SJCRH30 (cell line): ENCODE results near the gene MEGF8. TPM values are rescaled to one million over a fixed set of nuclear protein-coding genes. Genes with fewer than 3 reads are reported as not detected.

Experiments
- DNase-seq, 2 experiments: peaks; one replicate each; pipeline ENCODE4 v3.0.0-alpha.2; 2015 to 2020
- H3K27ac ChIP-seq: fragments of 250-450 bp; sonication (Bioruptor Pico); 2 replicates; pipeline ENCODE4 v1.5.1; 2020; ENCODE audit warnings: mild to moderate bottlenecking, moderate library complexity
- H3K27me3 ChIP-seq: fragments of 250-450 bp; sonication (Bioruptor Pico); 2 replicates; pipeline ENCODE4 v1.5.1; 2020; ENCODE audit warnings: mild to moderate bottlenecking, moderate library complexity
- H3K36me3 ChIP-seq: fragments of 250-450 bp; sonication (Bioruptor Pico); 2 replicates; pipeline ENCODE4 v1.5.1; 2020; ENCODE audit warnings: mild to moderate bottlenecking, moderate library complexity
- H3K4me1 ChIP-seq: fragments of 250-450 bp; sonication (Bioruptor Pico); 2 replicates; pipeline ENCODE4 v1.5.1; 2020; ENCODE audit warnings: mild to moderate bottlenecking, moderate library complexity
- H3K4me3 ChIP-seq: fragments of 250-450 bp; sonication (Bioruptor Pico); 2 replicates; pipeline ENCODE4 v1.5.1; 2020; ENCODE audit warnings: mild to moderate bottlenecking, moderate library complexity
- H3K9me3 ChIP-seq: fragments of 250-450 bp; sonication (Bioruptor Pico); replicated peaks from 2 replicates; pipeline ENCODE4 v1.5.1; 2020; ENCODE audit warnings: mild to moderate bottlenecking, moderate library complexity
- total RNA-seq: library from RNA; depleted of rRNA; stranded (reverse); fragments of >200 nt; shearing (Covaris generic); gene quantifications from 2 replicates; pipeline ENCODE4 v1.2.3, GENCODE V29; 2014

The MEGF8 gene
- total RNA-seq, 1 experiment from 2014 or later = 19.9 TPM

- DNase-seq = no peak
- H3K27ac ChIP-seq = no peak overlapping the region
- no peaks in the 10 kb centered on the region for H3K4me1 ChIP-seq
- no peak overlapping the region for H3K4me3 ChIP-seq
- no peaks in the 10 kb centered on the region for H3K9me3 ChIP-seq
- no peaks in the 10 kb centered on the region for H3K27me3 ChIP-seq
- no peaks in the 10 kb centered on the region; the same call in none of the 2 replicates for H3K36me3 ChIP-seq
Measured at GRCh38 chr19:42361545-42361910, 36.1 kb downstream of the MEGF8 start.

DNA sequence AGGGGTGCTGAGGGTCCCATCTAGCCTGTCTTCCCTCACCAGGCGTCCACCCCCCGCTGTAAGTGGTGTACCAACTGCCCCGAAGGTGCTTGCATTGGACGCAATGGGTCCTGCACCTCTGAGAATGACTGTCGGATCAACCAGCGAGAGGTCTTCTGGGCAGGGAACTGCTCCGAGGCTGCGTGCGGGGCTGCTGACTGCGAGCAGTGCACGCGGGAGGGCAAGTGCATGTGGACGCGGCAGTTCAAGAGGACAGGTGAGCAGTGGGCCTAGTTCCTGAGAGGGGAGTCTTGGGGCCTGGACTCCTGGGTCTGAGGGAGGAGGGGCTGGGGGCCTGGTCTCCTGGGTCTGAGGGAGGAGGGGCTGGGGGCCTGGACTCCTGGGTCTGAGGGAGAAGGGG lies 36.9 kb downstream of the MEGF8 start:
- Histone ChIP-seq H3K9me3 (no peaks in the 10 kb centered on the region), H3K36me3 (no peaks in the 10 kb centered on the region; the same call in none of the 2 replicates), H3K27me3 (no peaks in the 10 kb centered on the region), H3K4me1 (no peaks in the 10 kb centered on the region), H3K27ac (no peak overlapping the region), H3K4me3 (no peak overlapping the region)
- no peak for DNase-seq

DNA sequence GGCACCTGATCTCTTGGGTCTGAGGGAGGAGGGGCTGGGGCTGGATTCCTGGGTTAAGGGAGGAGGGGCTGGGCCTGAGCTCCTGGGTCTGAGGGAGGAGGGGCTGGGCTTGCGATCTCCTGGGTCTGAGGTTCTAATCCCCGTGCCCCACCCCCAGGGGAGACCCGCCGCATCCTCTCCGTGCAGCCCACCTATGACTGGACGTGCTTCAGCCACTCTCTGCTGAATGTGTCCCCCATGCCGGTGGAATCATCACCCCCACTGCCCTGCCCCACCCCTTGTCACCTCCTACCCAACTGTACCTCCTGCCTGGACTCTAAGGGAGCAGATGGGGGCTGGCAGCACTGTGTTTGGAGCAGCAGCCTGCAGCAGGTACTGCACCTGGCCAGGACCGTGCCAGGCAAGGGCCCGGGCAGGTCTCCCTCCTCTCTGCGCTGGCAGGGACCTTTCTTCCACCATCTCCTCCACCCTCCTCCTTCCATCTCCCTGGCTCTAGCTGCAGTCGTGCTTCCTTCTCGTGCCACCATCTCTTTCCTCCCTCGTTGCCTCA lies 37.5 kb downstream of the MEGF8 start:
- DNase-seq = no peak
- Histone ChIP-seq H3K36me3 (no peaks in the 10 kb centered on the region; the same call in none of the 2 replicates), H3K27me3 (no peaks in the 10 kb centered on the region), H3K4me3 (no peak overlapping the region), H3K27ac (no peak overlapping the region), H3K9me3 (no peaks in the 10 kb centered on the region), H3K4me1 (no peaks in the 10 kb centered on the region)

DNA sequence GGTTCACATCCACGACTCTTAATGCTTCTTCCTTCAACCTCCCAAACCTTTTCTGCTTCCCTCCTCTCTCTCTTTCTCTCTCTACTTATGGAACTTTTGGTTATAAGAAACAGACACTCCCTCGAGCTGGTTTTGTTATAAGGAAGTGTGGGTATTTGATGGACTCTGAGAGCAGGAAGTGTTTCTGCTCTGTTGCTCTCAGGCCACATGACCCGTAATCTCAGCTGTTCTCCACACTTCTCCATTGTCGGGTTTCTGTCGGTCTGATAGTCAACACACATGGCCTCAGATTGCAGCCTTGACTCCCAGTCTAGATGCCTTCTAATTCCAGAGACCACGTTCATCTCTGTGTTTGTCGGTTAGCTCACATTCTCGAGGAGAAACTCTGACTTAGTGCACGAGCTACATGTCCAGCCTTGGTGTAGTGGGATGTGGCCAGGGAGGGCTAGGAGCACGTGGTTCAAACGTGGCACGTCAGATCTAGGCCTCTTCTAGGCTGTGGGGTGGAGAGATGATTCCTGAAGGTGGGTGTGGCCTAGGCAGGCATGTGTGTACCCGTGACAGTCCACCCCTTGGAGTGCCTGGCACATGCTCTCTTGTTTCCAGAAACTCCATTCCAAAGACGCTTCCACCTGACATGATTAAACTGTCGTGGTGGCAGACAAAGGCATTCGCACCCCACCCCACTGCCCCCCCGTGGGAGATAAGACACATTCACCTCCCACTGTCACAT lies 38.3 kb downstream of the MEGF8 start:
- no peak for DNase-seq
- Histone ChIP-seq H3K9me3 (no peaks in the 10 kb centered on the region), H3K27ac (no peak overlapping the region), H3K4me3 (no peak overlapping the region), H3K4me1 (no peaks in the 10 kb centered on the region), H3K27me3 (no peaks in the 10 kb centered on the region), H3K36me3 (no peaks in the 10 kb centered on the region; the same call in none of the 2 replicates)

DNA sequence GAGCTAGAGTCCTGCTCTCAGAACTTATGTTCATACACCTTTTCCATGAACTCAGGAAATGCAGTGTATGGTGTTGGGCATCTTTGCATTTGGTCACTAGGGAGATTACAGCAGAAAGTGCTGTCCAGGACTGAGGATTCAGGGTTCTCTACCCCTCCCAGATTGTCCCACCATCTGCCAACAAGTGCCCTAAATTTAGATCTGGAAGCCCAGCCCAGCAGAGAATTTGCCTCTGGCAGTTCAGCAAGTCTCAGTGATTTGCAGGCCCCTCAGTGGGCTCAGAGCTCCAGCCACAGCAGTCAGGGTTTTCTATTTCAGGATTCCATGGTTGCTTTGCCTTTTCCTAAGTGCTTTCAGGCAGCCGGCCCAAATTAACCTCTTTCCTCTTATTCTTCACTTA lies 41.2 kb downstream of the MEGF8 start:
- no peak overlapping the region for H3K4me3 ChIP-seq
- DNase-seq = no peak
- H3K9me3 ChIP-seq = no peaks in the 10 kb centered on the region
- H3K27ac ChIP-seq = no peak overlapping the region
- H3K4me1 ChIP-seq = peaks cover 4% of the 10 kb centered on the region; the same call in 1 of the 2 replicates
- H3K27me3 ChIP-seq = no peaks in the 10 kb centered on the region
- no peaks in the 10 kb centered on the region; the same call in none of the 2 replicates for H3K36me3 ChIP-seq

DNA sequence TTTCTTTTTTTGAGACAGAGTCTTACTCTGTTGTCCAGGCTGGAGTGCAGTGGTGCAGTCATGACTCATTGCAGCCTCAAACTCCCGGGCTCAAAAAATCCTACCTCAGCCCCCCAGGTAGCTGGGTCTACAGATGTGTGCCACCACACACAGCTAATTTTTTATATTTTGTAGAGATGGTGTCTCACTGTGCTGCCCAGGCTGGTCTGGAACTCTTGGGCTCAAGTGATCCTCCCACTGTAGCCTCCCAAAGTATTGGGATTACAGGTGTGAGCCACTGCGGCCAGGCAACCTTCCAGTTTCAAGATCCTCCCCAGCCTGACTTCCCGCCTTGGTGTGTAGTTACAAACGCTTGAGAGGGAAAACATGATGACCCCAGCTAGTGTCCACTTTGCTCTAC lies 42.5 kb downstream of the MEGF8 start:
- Histone ChIP-seq H3K4me1 (peaks cover 4% of the 10 kb centered on the region; the same call in 1 of the 2 replicates), H3K36me3 (no peaks in the 10 kb centered on the region; the same call in none of the 2 replicates), H3K4me3 (no peak overlapping the region), H3K27me3 (no peaks in the 10 kb centered on the region), H3K9me3 (no peaks in the 10 kb centered on the region), H3K27ac (no peak overlapping the region)
- no peak for DNase-seq

- H3K9me3 ChIP-seq = no peaks in the 10 kb centered on the region
- H3K36me3 ChIP-seq = no peaks in the 10 kb centered on the region; the same call in none of the 2 replicates
- H3K4me1 ChIP-seq = peaks cover 4% of the 10 kb centered on the region; the same call in 1 of the 2 replicates
- H3K27me3 ChIP-seq = no peaks in the 10 kb centered on the region
- H3K27ac ChIP-seq = no peak overlapping the region
- no peak for DNase-seq
- no peak overlapping the region for H3K4me3 ChIP-seq
Measured at GRCh38 chr19:42368360-42368759, 42.9 kb downstream of the MEGF8 start.

- no peak overlapping the region for H3K4me3 ChIP-seq
- DNase-seq = no peak
- H3K9me3 ChIP-seq = no peaks in the 10 kb centered on the region
- peaks cover 4% of the 10 kb centered on the region; the same call in 1 of the 2 replicates for H3K4me1 ChIP-seq
- no peaks in the 10 kb centered on the region for H3K27me3 ChIP-seq
- no peaks in the 10 kb centered on the region; the same call in none of the 2 replicates for H3K36me3 ChIP-seq
- H3K27ac ChIP-seq = no peak overlapping the region
Measured at GRCh38 chr19:42368765-42369164, 43.3 kb downstream of the MEGF8 start.

GRCh38 chr19:42369433-42370067 lies 44.1 kb downstream of the MEGF8 start:
- no peaks in the 10 kb centered on the region for H3K36me3 ChIP-seq
- no peak overlapping the region for H3K27ac ChIP-seq
- DNase-seq = no peak
- no peaks in the 10 kb centered on the region for H3K27me3 ChIP-seq
- no peak overlapping the region for H3K4me3 ChIP-seq
- H3K9me3 ChIP-seq = no peaks in the 10 kb centered on the region
- peaks cover 4% of the 10 kb centered on the region; the same call in 1 of the 2 replicates for H3K4me1 ChIP-seq

DNA sequence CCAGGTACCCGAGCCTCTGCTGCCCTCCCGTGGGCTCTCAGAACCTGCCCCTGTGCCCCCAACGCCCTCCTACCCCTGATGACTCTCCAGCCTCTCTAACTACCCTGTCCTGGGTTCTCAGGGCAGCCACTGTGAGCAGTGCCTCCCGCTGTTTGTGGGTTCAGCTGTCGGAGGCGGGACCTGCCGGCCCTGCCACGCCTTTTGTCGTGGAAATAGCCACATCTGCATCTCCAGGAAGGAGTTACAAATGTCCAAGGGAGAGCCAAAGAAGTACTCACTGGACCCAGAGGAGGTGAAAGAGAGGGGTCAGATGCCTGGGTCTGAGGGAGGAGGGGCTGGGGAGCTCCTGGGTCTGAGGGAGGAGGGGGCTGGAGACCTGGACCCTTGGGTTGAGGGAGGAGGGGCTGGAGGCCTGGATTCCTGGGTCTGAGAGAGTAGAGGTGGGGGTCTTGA lies 44.7 kb downstream of the MEGF8 start:
- H3K4me3 ChIP-seq = no peak overlapping the region
- peak; percentile 59 to 66 for DNase-seq
- H3K36me3 ChIP-seq = no peaks in the 10 kb centered on the region
- no peaks in the 10 kb centered on the region for H3K27me3 ChIP-seq
- H3K4me1 ChIP-seq = peaks cover 4% of the 10 kb centered on the region; the same call in 1 of the 2 replicates
- no peak overlapping the region for H3K27ac ChIP-seq
- H3K9me3 ChIP-seq = no peaks in the 10 kb centered on the region

DNA sequence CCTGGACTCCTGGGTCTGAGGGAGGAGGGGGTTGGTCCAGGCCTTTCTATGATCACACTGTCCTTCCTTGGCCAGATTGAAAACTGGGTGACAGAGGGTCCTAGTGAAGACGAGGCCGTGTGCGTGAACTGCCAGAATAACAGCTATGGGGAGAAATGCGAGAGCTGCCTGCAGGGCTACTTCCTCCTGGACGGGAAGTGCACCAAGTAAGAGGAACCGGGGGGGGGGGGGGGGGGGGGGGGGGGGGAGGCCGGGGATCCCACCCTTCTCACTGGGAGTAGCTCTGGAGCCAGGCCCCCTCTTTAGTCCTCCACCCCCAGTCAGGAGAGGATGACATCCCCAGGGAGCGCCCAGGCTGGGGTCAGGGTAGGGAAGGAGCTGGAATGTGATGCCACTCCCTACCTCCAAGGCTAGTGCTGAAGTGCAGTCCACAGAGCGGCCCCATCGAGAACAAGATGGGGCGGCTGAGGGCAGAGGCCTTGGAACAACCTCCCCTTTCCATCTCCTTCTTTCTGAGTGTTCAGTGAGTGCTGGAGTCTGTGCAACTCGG lies 45.3 kb downstream of the MEGF8 start:
- H3K27me3 ChIP-seq = no peaks in the 10 kb centered on the region
- H3K4me3 ChIP-seq = no peak overlapping the region
- DNase-seq = no peak
- no peak overlapping the region for H3K27ac ChIP-seq
- no peaks in the 10 kb centered on the region for H3K9me3 ChIP-seq
- H3K4me1 ChIP-seq = peaks cover 4% of the 10 kb centered on the region; the same call in 1 of the 2 replicates
- H3K36me3 ChIP-seq = no peaks in the 10 kb centered on the region

- H3K4me3 ChIP-seq = no peak overlapping the region
Measured at GRCh38 chr19:42374826-42375376, 49.5 kb downstream of the MEGF8 start.

GRCh38 chr19:42375415-42376176 lies 50.2 kb downstream of the MEGF8 start:
- no peak for DNase-seq
- no peak overlapping the region for H3K4me3 ChIP-seq
- no peaks in the 10 kb centered on the region for H3K27me3 ChIP-seq
- no peaks in the 10 kb centered on the region for H3K9me3 ChIP-seq
- H3K4me1 ChIP-seq = no peaks in the 10 kb centered on the region
- no peak overlapping the region for H3K27ac ChIP-seq
- H3K36me3 ChIP-seq = no peaks in the 10 kb centered on the region

More at GRCh38 chr19:42374826-42375376, 49.5 kb downstream of the MEGF8 start:
- no peak for DNase-seq
- Histone ChIP-seq H3K27me3 (no peaks in the 10 kb centered on the region), H3K4me1 (peaks cover 4% of the 10 kb centered on the region; the same call in 1 of the 2 replicates), H3K36me3 (no peaks in the 10 kb centered on the region), H3K27ac (no peak overlapping the region), H3K9me3 (no peaks in the 10 kb centered on the region)

DNA sequence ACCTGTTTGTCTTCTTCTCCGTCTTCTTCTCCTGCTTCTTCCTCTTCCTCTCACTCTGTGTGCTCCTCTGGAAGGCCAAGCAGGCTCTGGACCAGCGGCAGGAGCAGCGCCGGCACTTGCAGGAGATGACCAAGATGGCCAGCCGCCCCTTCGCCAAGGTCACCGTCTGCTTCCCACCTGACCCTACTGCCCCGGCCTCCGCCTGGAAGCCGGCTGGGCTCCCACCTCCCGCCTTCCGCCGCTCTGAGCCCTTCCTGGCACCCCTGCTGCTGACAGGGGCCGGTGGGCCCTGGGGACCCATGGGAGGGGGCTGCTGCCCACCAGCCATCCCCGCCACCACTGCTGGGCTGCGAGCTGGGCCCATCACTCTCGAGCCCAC lies 50.7 kb downstream of the MEGF8 start:
- H3K4me1 ChIP-seq = no peaks in the 10 kb centered on the region
- no peak overlapping the region for H3K27ac ChIP-seq
- no peaks in the 10 kb centered on the region for H3K27me3 ChIP-seq
- H3K4me3 ChIP-seq = no peak overlapping the region
- no peaks in the 10 kb centered on the region for H3K36me3 ChIP-seq
- H3K9me3 ChIP-seq = no peaks in the 10 kb centered on the region
- DNase-seq = no peak
